Bronchial epithelial cell (primary cell): ENCODE results near the gene SLC44A5. TPM values are rescaled to one million over a fixed set of nuclear protein-coding genes. Genes with fewer than 3 reads are reported as not detected.
"Not testable (repeated sequence)": the region's sequence is repeated elsewhere in the genome, so short reads cannot be mapped to it uniquely, and the experiment has no call there.

ENCODE experiments used
- DNase-seq: peaks from one replicate; pipeline ENCODE4 v3.0.0-alpha.2; 2010; ENCODE audit warnings: low read depth
- FAIRE-seq: peaks from 2 replicates; lab custom pipeline; 2011; peaks lifted over from hg19 to GRCh38; lab: Jason Lieb, UNC
- H3K27me3 ChIP-seq: 2 replicates; pipeline ENCODE4 v1.5.1; 2011; ENCODE audit warnings: low read length; ENCODE audit not compliant: control insufficient read depth, insufficient read depth
- H3K36me3 ChIP-seq: 2 replicates; pipeline ENCODE4 v1.5.1; 2011; ENCODE audit warnings: low read length; ENCODE audit not compliant: control insufficient read depth, insufficient read depth
- H3K4me3 ChIP-seq: 2 replicates; pipeline ENCODE4 v1.5.1; 2011; ENCODE audit warnings: mild to moderate bottlenecking, low read depth, low read length, control low read depth
- CTCF ChIP-seq: IDR thresholded peaks from 2 replicates; pipeline ENCODE4 v1.5.1; 2011; ENCODE audit warnings: mild to moderate bottlenecking, moderate library complexity, low read length, control low read depth, inconsistent platforms; ENCODE audit not compliant: insufficient read depth, severe bottlenecking
- total RNA-seq: library from RNA; depleted of rRNA; stranded (reverse); fragments of >200 nt; gene quantifications from 2 replicates; pipeline ENCODE4 v1.2.1, GENCODE V29; 2014

Gene SLC44A5
- total RNA-seq, 1 donor from 2014 or later = under 0.01 TPM

DNA sequence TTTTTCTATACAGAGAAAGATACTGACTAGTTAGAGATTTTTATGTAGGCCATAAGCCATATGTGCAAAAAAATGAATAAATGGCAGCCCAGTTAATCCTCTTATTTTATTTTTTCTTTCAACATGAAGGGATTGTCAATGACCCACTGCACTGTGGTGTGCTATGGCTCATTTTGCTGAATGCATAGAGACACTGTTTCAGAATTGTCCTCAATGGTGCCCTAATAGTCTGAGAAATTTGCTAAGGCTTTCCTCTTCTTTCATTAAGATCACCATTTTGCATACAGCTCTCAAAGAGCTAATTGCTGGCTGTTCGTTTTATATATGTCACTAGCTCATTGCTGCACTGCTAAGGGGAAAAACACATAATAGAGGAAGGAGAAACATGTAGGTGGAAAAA is 189.5 kb downstream of the SLC44A5 start:
- DNase-seq = no peak
- no peak for TF ChIP-seq CTCF
- Histone ChIP-seq H3K27me3 (no peaks in the 10 kb centered on the region), H3K4me3 (no peak overlapping the region), H3K36me3 (no peaks in the 10 kb centered on the region)
- FAIRE-seq = no peak

- Histone ChIP-seq H3K36me3 (no peaks in the 10 kb centered on the region), H3K27me3 (no peaks in the 10 kb centered on the region), H3K4me3 (no peak overlapping the region)
- DNase-seq (no peak), FAIRE-seq (no peak)
- no peak for TF ChIP-seq CTCF
Observed at GRCh38 chr1:75415187-75415586, 195.7 kb downstream of the SLC44A5 start.

DNA sequence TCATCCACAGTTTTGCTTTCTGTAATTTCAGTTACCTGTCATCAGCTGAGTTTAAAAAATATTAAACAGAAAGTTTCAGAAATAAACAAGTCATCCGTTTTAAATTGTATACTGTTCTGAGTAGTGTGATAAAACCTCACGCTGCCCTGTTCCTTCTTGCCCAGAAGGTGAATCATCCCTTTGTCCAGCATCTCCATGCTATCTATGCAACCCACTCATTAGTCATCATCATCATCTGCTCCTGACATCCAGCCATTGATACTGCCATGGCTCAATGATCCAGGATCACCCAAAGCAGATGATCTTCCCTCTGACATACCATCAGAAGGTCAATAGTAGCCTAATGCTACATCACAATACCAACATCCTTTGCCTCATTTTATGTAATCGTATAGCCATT is 198.3 kb downstream of the SLC44A5 start:
- FAIRE-seq (no peak), DNase-seq (peak; percentile 79)
- Histone ChIP-seq H3K27me3 (no peaks in the 10 kb centered on the region), H3K36me3 (no peaks in the 10 kb centered on the region), H3K4me3 (no peak overlapping the region)
- TF ChIP-seq CTCF = no peak

DNA sequence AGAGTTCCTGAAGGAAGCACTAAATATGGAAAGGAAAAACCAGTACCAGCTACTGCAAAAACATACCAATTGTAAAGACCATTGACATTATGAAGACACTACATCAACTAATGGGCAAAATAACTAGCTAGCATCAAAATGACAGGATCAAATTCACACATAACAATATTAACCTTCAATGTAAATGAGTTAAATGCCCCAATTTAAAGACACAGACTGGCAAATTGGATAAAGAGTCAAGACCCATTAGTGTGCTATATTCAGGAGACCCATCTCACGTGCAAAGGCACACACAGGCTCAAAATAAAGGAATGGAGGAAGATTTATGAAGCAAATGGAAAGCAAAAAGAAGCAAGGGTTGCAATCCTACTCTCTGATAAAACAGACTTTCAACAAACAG is 206.2 kb downstream of the SLC44A5 start:
- not testable (repeated sequence) for H3K4me3 ChIP-seq, H3K36me3 ChIP-seq, DNase-seq, FAIRE-seq, H3K27me3 ChIP-seq

GRCh38 chr1:75403147-75403646 is 207.7 kb downstream of the SLC44A5 start:
- H3K36me3 ChIP-seq, FAIRE-seq, DNase-seq, H3K4me3 ChIP-seq, H3K27me3 ChIP-seq: not testable (repeated sequence)

DNA sequence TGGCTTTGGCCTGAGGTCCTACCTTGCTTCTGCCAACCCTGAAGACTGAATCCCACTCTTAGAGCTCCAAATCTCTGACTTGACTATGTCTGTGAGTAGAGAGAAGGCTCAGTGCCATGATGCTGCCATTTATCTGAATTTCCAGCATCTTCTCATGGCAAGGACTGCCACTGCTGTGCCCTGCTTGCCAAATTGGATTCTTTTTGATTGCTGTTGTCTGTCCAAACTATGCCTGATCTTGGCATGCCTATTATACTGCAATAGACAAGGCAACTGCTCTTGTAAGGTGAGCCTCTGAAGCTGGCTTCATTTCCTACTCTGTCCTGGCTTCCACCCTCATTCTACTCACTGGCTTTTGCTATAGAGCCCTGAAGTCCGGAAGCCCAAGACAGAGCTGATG is 210.2 kb downstream of the SLC44A5 start:
- no peak for FAIRE-seq
- Histone ChIP-seq H3K36me3 (no peaks in the 10 kb centered on the region), H3K27me3 (no peaks in the 10 kb centered on the region), H3K4me3 (no peak overlapping the region)
- no peak for TF ChIP-seq CTCF
- no peak for DNase-seq

DNA sequence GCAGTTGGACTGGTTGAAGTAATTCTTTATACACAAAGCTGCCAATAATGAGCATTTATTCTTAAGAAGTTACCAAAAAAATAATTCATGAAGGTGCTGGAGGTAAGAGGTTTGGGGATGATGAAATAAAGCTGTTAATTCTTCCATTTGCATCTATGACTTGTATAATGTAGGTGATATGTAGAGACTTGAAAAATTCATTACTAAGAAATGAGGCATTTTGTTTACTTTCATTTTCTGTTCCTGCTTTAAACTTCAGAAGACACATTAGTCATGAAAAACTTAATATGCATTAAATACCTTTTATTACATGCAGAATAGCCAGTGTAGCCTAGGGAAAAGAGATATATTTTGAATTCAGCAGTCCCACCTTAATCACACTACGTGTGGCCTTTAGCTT is 214.2 kb downstream of the SLC44A5 start:
- DNase-seq (peak; percentile 78), FAIRE-seq (no peak)
- no peak overlapping the region for H3K4me3 ChIP-seq
- H3K36me3 ChIP-seq = no peaks in the 10 kb centered on the region
- H3K27me3 ChIP-seq = no peaks in the 10 kb centered on the region
- no peak for TF ChIP-seq CTCF
